PC-9 (cell line): Measurements from ENCODE around the gene ALPP.
"Not testable (repeated sequence)": the region's sequence is repeated elsewhere in the genome, so short reads cannot be mapped to it uniquely, and the experiment has no call there.

ENCODE experiments used
- EZH2 ChIP-seq: fragments of 200-600 bp; sonication (generic); IDR thresholded peaks from 2 replicates; pipeline ENCODE4 v1.8.0; 2017; ENCODE audit warnings: antibody characterized with exemption, low read depth
- TF ChIP-seq, protein P1 (sequence below): fragments of 200-600 bp; sonication (generic); conservative IDR thresholded peaks from 2 replicates; pipeline ENCODE4 v1.6.1; 2017; ENCODE audit warnings: mixed run types, antibody characterized with exemption, mild to moderate bottlenecking, moderate library complexity

DNA sequence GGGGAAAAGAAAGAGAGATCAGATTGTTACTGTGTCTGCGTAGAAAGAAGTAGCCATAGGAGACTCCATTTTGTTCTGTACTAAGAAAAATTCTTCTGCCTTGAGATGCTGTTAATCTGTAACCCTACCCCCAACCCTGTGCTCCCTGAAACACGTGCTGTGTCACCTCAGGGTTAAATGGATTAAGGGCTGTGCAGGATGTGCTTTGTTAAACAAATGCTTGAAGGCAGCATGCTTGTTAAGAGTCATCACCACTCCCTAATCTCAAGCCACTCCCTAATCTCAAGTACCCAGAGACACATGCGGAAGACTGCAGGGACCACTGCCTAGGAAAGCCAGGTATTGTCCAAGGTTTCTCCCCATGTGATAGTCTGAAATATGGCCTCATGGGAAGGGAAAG, 44.4 kb downstream of the ALPP start:
- TF ChIP-seq, protein P1, sequence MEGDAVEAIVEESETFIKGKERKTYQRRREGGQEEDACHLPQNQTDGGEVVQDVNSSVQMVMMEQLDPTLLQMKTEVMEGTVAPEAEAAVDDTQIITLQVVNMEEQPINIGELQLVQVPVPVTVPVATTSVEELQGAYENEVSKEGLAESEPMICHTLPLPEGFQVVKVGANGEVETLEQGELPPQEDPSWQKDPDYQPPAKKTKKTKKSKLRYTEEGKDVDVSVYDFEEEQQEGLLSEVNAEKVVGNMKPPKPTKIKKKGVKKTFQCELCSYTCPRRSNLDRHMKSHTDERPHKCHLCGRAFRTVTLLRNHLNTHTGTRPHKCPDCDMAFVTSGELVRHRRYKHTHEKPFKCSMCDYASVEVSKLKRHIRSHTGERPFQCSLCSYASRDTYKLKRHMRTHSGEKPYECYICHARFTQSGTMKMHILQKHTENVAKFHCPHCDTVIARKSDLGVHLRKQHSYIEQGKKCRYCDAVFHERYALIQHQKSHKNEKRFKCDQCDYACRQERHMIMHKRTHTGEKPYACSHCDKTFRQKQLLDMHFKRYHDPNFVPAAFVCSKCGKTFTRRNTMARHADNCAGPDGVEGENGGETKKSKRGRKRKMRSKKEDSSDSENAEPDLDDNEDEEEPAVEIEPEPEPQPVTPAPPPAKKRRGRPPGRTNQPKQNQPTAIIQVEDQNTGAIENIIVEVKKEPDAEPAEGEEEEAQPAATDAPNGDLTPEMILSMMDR, result not testable (repeated sequence)
- not testable (repeated sequence) for TF ChIP-seq EZH2
